ENCODE data around the gene SLCO2A1.
"Not testable (repeated sequence)": the region's sequence is repeated elsewhere in the genome, so short reads cannot be mapped to it uniquely, and the experiment has no call there.

- not testable (repeated sequence) for TF ChIP-seq CTCF (IDR thresholded peaks at IDR 0.05 in 4 of 5, conservative IDR thresholded peaks at IDR 0.05 in 1 of 5); POLR2A (IDR thresholded peaks at IDR 0.05)
These were observed 40.6 kb upstream of the SLCO2A1 start for GRCh38 chr3:134070281-134070680.
